ENCODE data around the gene HMGXB4. TPM values are rescaled to one million over a fixed set of nuclear protein-coding genes. Genes with fewer than 3 reads are reported as not detected.

HMGXB4 gene
- total and polyA plus RNA-seq, 4 donors: 4.0 to 9.9 (median 7.5) TPM

- peaks cover 0 to under 1% (median 0%) of the 10 kb centered on the region in 4 donors for H3K4me1 ChIP-seq (ENCODE audit: control insufficient read depth in 4 of 4, insufficient read depth in 4 of 4, low read length in 3 of 4)
- no peak for DNase-seq (ENCODE audit: low spot score)
- H3K27ac ChIP-seq (ENCODE audit: low read depth in 1 of 2, low read length in 2 of 2): no peak overlapping the region
Observed at GRCh38 chr22:35335936-35336781, 78.9 kb downstream of the HMGXB4 start.

GRCh38 chr22:35337932-35338331 is 80.6 kb downstream of the HMGXB4 start:
- WGBS: 94% methylated on average over 4 of the region's 4 CpGs
- no peak overlapping the region for H3K9ac ChIP-seq (ENCODE audit: low read depth in 1 of 2, low read length in 2 of 2)
- DNase-seq (ENCODE audit: low spot score): no peak
- TF ChIP-seq ATF3 (IDR thresholded peaks at IDR 0.05) (no peak), RAD21 (IDR thresholded peaks at IDR 0.05) (peak in 1 of 2 donors; percentile 66)
- H3K4me3 ChIP-seq (ENCODE audit: low read depth in 1 of 3, low read length in 3 of 3): no peak overlapping the region
- H3K27me3 ChIP-seq (ENCODE audit: control insufficient read depth in 4 of 4, insufficient read depth in 4 of 4, low read length in 3 of 4): no peaks in the 10 kb centered on the region
- no peak overlapping the region for H3K27ac ChIP-seq (ENCODE audit: low read depth in 1 of 2, low read length in 2 of 2)
- H3K36me3 ChIP-seq (ENCODE audit: control insufficient read depth in 4 of 4, insufficient read depth in 3 of 4, low read depth in 1 of 4, low read length in 3 of 4): peaks cover 21 to 90% (median 57%) of the 10 kb centered on the region in 4 donors
- H3K4me1 ChIP-seq (ENCODE audit: control insufficient read depth in 4 of 4, insufficient read depth in 4 of 4, low read length in 3 of 4): no peaks in the 10 kb centered on the region
- no peaks in the 10 kb centered on the region for H3K9me3 ChIP-seq (ENCODE audit: control insufficient read depth in 4 of 4, low read length in 3 of 4)

More at GRCh38 chr22:35335936-35336781, 78.9 kb downstream of the HMGXB4 start:
- Histone ChIP-seq H3K36me3 (ENCODE audit: control insufficient read depth in 4 of 4, insufficient read depth in 3 of 4, low read depth in 1 of 4, low read length in 3 of 4) (peaks cover 26 to 85% (median 57%) of the 10 kb centered on the region in 4 donors), H3K4me3 (ENCODE audit: low read depth in 1 of 3, low read length in 3 of 3) (no peak overlapping the region), H3K27me3 (ENCODE audit: control insufficient read depth in 4 of 4, insufficient read depth in 4 of 4, low read length in 3 of 4) (no peaks in the 10 kb centered on the region), H3K9me3 (ENCODE audit: control insufficient read depth in 4 of 4, low read length in 3 of 4) (no peaks in the 10 kb centered on the region), H3K9ac (ENCODE audit: low read depth in 1 of 2, low read length in 2 of 2) (no peak overlapping the region)
- 87% methylated on average over 12 of the region's 12 CpGs for WGBS
- TF ChIP-seq RXRA (IDR thresholded peaks at IDR 0.05) (no peak), HNF4G (IDR thresholded peaks at IDR 0.05) (no peak), FOXA2 (IDR thresholded peaks at IDR 0.05) (no peak), MAX (IDR thresholded peaks at IDR 0.05) (no peak), ATF3 (IDR thresholded peaks at IDR 0.05) (no peak), ZBTB33 (IDR thresholded peaks at IDR 0.05) (no peak), JUND (IDR thresholded peaks at IDR 0.05) (no peak)

GRCh38 chr22:35341090-35341874 is 84.0 kb downstream of the HMGXB4 start:
- peaks cover 10 to 80% (median 40%) of the 10 kb centered on the region in 4 donors for H3K36me3 ChIP-seq (ENCODE audit: control insufficient read depth in 4 of 4, insufficient read depth in 3 of 4, low read depth in 1 of 4, low read length in 3 of 4)
- no peak for DNase-seq (ENCODE audit: low spot score)
- no peaks in the 10 kb centered on the region for H3K4me1 ChIP-seq (ENCODE audit: control insufficient read depth in 4 of 4, insufficient read depth in 4 of 4, low read length in 3 of 4)
- no peaks in the 10 kb centered on the region for H3K27me3 ChIP-seq (ENCODE audit: control insufficient read depth in 4 of 4, insufficient read depth in 4 of 4, low read length in 3 of 4)
- no peak overlapping the region for H3K4me3 ChIP-seq (ENCODE audit: low read depth in 1 of 3, low read length in 3 of 3)
- TF ChIP-seq TAF1 (conservative IDR thresholded peaks at IDR 0.05) (no peak), YY1 (IDR thresholded peaks at IDR 0.05) (no peak), FOXA1 (IDR thresholded peaks at IDR 0.05) (no peak)
- no peaks in the 10 kb centered on the region for H3K9me3 ChIP-seq (ENCODE audit: control insufficient read depth in 4 of 4, low read length in 3 of 4)
- H3K9ac ChIP-seq (ENCODE audit: low read depth in 1 of 2, low read length in 2 of 2): no peak overlapping the region
- H3K27ac ChIP-seq (ENCODE audit: low read depth in 1 of 2, low read length in 2 of 2): no peak overlapping the region
- WGBS: 96% methylated on average over 19 of the region's 19 CpGs

Data from liver (tissue), 9 donors.